BLaER1 (cell line): ENCODE data around the gene ZNRF3.
A peak's percentile ranks its signal among the peaks of the same experiment; 100 is the strongest.

Experiments
- H3K27ac ChIP-seq: shearing (Covaris generic); formaldehyde crosslinking; 2 replicates; pipeline ENCODE4 v1.8.1; 2022
- H3K27me3 ChIP-seq: shearing (Covaris generic); formaldehyde crosslinking; 2 replicates; pipeline ENCODE4 v1.8.1; 2022
- H3K36me3 ChIP-seq: shearing (Covaris generic); formaldehyde crosslinking; 2 replicates; pipeline ENCODE4 v1.8.1; 2022
- H3K4me1 ChIP-seq: shearing (Covaris generic); formaldehyde crosslinking; 2 replicates; pipeline ENCODE4 v1.8.1; 2022
- H3K4me2 ChIP-seq: shearing (Covaris generic); formaldehyde crosslinking; 2 replicates; pipeline ENCODE4 v1.8.1; 2022
- H3K4me3 ChIP-seq: shearing (Covaris generic); formaldehyde crosslinking; 2 replicates; pipeline ENCODE4 v1.8.1; 2022
- H3K9ac ChIP-seq: shearing (Covaris generic); formaldehyde crosslinking; 2 replicates; pipeline ENCODE4 v1.8.1; 2022
- H3K9me3 ChIP-seq: shearing (Covaris generic); formaldehyde crosslinking; 2 replicates; pipeline ENCODE4 v1.8.1; 2022
- H4K20me1 ChIP-seq: shearing (Covaris generic); formaldehyde crosslinking; 2 replicates; pipeline ENCODE4 v1.8.1; 2022
- Cebpa-rat ChIP-seq: shearing (Covaris generic); IDR thresholded peaks from 2 replicates; pipeline ENCODE4 v1.8.1; 2022

The ZNRF3 gene

DNA sequence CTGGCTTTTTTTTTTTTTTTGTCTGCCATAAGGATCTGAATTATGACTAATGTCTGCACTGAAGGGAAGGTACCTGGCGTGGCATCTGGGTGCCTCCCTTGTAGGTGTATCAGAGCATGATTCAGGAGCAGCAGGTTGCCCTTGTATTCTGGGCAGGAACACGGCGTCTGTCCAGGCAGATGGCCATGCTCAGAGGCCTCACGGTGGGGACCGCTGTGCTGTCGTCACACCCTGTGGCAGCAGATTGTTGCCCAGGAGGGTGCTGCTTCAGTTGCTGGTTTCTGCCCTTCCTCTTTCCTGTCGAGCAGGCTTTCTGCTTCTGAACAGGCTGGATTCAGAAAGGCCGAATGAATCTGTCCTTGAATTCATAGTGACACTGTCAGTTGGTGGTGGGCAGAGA is 11.0 kb downstream of the ZNRF3 start:
- Histone ChIP-seq H3K9me3 (no peaks in the 10 kb centered on the region), H3K4me1 (peaks cover 67% of the 10 kb centered on the region), H3K27me3 (no peaks in the 10 kb centered on the region), H4K20me1 (peaks cover 92% of the 10 kb centered on the region), H3K36me3 (no peaks in the 10 kb centered on the region), H3K9ac (no peak overlapping the region), H3K4me2 (peak overlapping the region; percentile 65), H3K27ac (peak overlapping the region; percentile 51; the same call in 1 of the 2 replicates), H3K4me3 (no peak overlapping the region)
- TF ChIP-seq Cebpa-rat: no peak

DNA sequence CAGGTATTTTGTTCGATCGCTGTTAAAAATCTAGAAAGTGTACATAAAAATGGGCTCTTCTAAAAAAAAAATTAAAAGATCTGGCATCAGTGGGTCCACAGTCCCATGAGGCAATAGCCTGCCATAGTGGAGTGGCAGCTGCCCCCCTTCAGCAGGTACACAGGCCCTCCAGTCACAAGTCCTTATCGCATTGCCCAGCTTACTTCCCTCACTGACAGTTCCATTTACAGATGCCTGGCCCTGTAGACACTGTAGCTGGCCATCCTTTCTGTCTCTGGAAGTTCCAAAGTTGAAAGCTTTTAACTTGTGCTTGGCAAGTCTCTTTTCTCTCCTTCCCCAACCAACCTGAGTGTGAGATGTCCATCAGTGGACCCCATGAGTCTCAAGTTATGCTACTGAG is 11.4 kb downstream of the ZNRF3 start:
- peaks cover 72% of the 10 kb centered on the region for H3K4me1 ChIP-seq
- H3K9ac ChIP-seq: no peak overlapping the region
- no peaks in the 10 kb centered on the region for H3K36me3 ChIP-seq
- peaks cover 92% of the 10 kb centered on the region for H4K20me1 ChIP-seq
- no peak overlapping the region for H3K4me3 ChIP-seq
- no peaks in the 10 kb centered on the region for H3K27me3 ChIP-seq
- H3K4me2 ChIP-seq: peak overlapping the region; percentile 65
- TF ChIP-seq Cebpa-rat: no peak
- peak overlapping the region; percentile 51; the same call in 1 of the 2 replicates for H3K27ac ChIP-seq
- H3K9me3 ChIP-seq: no peaks in the 10 kb centered on the region

DNA sequence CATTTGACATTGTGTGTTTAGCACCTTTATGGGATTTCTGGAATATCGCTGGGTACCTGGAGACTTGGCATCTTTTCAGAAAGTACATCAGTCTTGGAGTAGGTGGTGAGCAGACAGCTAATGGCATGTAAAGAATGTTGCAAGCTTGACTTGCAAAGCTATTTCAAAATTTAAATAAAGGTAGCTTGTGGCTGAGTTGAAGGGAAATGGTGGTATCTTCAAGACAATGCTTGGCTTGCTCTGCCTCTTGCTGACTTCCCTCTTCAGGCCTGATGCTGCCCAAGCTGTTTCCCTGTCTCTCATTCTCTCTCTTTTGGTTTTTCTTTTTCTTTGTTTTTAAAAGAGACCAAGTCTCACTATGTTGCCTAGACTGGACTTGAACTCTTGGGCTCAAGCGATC is 13.2 kb downstream of the ZNRF3 start:
- peak overlapping the region; percentile 14; the same call in 1 of the 2 replicates for H3K27ac ChIP-seq
- peaks cover 75% of the 10 kb centered on the region for H3K4me1 ChIP-seq
- no peak for TF ChIP-seq Cebpa-rat
- no peak overlapping the region for H3K4me3 ChIP-seq
- H3K36me3 ChIP-seq: no peaks in the 10 kb centered on the region
- H4K20me1 ChIP-seq: peaks cover 88% of the 10 kb centered on the region
- H3K9me3 ChIP-seq: no peaks in the 10 kb centered on the region
- no peak overlapping the region for H3K9ac ChIP-seq
- H3K4me2 ChIP-seq: peak overlapping the region; percentile 76
- H3K27me3 ChIP-seq: no peaks in the 10 kb centered on the region

- no peaks in the 10 kb centered on the region for H3K9me3 ChIP-seq
- 0 out of 2 replicates have a peak overlapping the region, but pooled peaks have one; percentile 6 for H3K9ac ChIP-seq
- no peaks in the 10 kb centered on the region for H3K36me3 ChIP-seq
- no peak overlapping the region for H3K27ac ChIP-seq
- no peak for TF ChIP-seq Cebpa-rat
- H3K4me2 ChIP-seq: peak overlapping the region; percentile 76
- peaks cover 84% of the 10 kb centered on the region for H4K20me1 ChIP-seq
- peaks cover 68% of the 10 kb centered on the region for H3K4me1 ChIP-seq
- no peaks in the 10 kb centered on the region for H3K27me3 ChIP-seq
- no peak overlapping the region for H3K4me3 ChIP-seq
These were observed 14.9 kb downstream of the ZNRF3 start for GRCh38 chr22:28898233-28898629.

DNA sequence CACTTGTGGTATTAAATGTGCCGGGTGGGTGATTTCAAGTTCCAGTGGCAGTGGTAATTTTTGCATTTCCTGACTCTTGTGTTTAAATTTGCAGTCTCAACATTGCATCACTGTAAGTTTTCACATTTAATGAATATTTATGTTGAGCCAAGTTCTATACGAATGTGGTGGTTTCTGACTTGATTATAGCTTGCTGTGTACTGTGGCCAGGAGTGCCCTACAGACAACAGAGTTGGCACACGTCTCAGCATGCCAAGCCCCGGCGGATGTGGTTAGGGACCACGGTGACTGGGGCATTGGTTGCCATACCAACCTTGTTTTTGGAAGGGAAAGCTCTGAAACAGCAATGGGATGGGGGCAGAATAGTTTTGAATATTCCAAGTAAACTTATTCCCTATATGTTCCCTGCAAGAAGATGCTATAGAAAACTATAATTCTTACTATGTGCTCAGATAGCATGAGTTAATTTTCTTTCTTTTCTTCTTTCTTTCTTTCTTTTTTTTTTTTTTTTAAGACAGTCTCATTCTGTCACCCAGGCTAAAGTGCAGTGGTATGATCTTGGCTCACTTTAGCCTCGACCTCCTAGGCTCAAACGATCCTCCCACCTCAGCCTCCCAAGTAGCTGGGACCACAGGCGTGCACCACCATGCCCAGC is 16.0 kb downstream of the ZNRF3 start:
- Histone ChIP-seq H3K36me3 (no peaks in the 10 kb centered on the region), H3K27ac (no peak overlapping the region), H4K20me1 (peaks cover 84% of the 10 kb centered on the region), H3K9ac (no peak overlapping the region), H3K9me3 (no peaks in the 10 kb centered on the region), H3K4me1 (peaks cover 65% of the 10 kb centered on the region), H3K27me3 (no peaks in the 10 kb centered on the region), H3K4me3 (no peak overlapping the region), H3K4me2 (peak overlapping the region; percentile 76)
- TF ChIP-seq Cebpa-rat: 0 out of 2 replicates have a peak, but pooled peaks have one; percentile 6

- TF ChIP-seq Cebpa-rat: no peak
- Histone ChIP-seq H3K9ac (no peak overlapping the region), H3K27ac (no peak overlapping the region), H4K20me1 (peaks cover 84% of the 10 kb centered on the region), H3K27me3 (no peaks in the 10 kb centered on the region), H3K4me2 (peak overlapping the region; percentile 76), H3K4me1 (peaks cover 57% of the 10 kb centered on the region), H3K9me3 (no peaks in the 10 kb centered on the region), H3K36me3 (no peaks in the 10 kb centered on the region), H3K4me3 (no peak overlapping the region)
These were observed 17.1 kb downstream of the ZNRF3 start for GRCh38 chr22:28900379-28900925.

DNA sequence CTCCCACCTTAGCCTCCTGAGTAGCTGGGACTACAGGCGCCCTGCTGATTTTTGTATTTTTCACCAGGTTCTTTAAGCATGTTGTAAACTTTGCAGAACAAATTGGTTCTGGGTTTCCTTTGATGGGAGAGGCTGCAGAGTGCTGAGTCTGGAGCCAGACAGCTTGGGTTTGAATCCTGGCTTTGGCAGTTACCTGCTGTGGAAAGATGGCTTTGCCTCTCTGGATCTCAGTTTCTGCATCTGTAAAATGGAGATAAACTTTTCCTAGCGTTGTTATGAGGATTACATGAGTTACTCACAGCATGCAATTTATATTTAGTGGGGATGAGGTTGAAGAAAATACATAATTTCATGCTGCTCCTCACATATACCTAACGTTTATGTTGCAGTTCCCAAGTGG is 19.1 kb downstream of the ZNRF3 start:
- Histone ChIP-seq H3K36me3 (no peaks in the 10 kb centered on the region), H4K20me1 (peaks cover 93% of the 10 kb centered on the region), H3K4me2 (no peak overlapping the region), H3K4me3 (no peak overlapping the region), H3K9ac (no peak overlapping the region), H3K27ac (no peak overlapping the region), H3K4me1 (peaks cover 44% of the 10 kb centered on the region), H3K9me3 (no peaks in the 10 kb centered on the region), H3K27me3 (no peaks in the 10 kb centered on the region)
- no peak for TF ChIP-seq Cebpa-rat

GRCh38 chr22:28903080-28903479 is 19.7 kb downstream of the ZNRF3 start:
- no peaks in the 10 kb centered on the region for H3K27me3 ChIP-seq
- peaks cover 93% of the 10 kb centered on the region for H4K20me1 ChIP-seq
- H3K27ac ChIP-seq: no peak overlapping the region
- H3K4me3 ChIP-seq: no peak overlapping the region
- H3K9ac ChIP-seq: no peak overlapping the region
- TF ChIP-seq Cebpa-rat: no peak
- H3K9me3 ChIP-seq: no peaks in the 10 kb centered on the region
- peaks cover 44% of the 10 kb centered on the region for H3K4me1 ChIP-seq
- no peaks in the 10 kb centered on the region for H3K36me3 ChIP-seq
- H3K4me2 ChIP-seq: no peak overlapping the region

DNA sequence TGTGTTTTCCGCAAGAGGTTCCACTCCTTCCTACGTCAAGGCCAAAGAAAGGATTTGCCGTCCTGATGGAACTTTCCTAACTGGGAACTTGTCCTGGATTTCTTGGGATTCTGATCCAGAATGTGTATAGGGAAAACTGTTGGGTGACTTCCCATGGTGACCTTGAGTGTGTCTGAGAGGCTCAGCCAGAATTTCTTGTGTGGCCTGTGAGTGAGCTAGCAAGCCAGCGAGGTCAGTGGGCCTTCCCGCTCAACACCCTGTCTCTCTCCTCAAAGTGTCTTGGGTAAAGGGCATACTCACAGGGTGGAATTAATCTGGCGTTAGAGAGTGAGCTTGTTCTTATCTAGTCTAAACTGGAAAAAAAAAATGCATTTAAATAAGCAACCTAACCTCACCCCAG is 20.4 kb downstream of the ZNRF3 start:
- Histone ChIP-seq H3K9me3 (no peaks in the 10 kb centered on the region), H4K20me1 (peaks cover 93% of the 10 kb centered on the region), H3K36me3 (no peaks in the 10 kb centered on the region), H3K9ac (no peak overlapping the region), H3K4me2 (no peak overlapping the region), H3K27me3 (no peaks in the 10 kb centered on the region), H3K4me1 (peaks cover 42% of the 10 kb centered on the region), H3K27ac (no peak overlapping the region), H3K4me3 (no peak overlapping the region)
- TF ChIP-seq Cebpa-rat: no peak

GRCh38 chr22:28904211-28904896 is 21.0 kb downstream of the ZNRF3 start:
- Histone ChIP-seq H3K4me3 (no peak overlapping the region), H4K20me1 (peaks cover 93% of the 10 kb centered on the region), H3K9ac (no peak overlapping the region), H3K9me3 (no peaks in the 10 kb centered on the region), H3K27ac (no peak overlapping the region), H3K36me3 (no peaks in the 10 kb centered on the region), H3K4me1 (peaks cover 36% of the 10 kb centered on the region), H3K27me3 (no peaks in the 10 kb centered on the region), H3K4me2 (no peak overlapping the region)
- TF ChIP-seq Cebpa-rat: no peak
